Vagina (tissue), 2 donors: ENCODE data around the gene PDE4D. TPM values are rescaled to one million over a fixed set of nuclear protein-coding genes. Genes with fewer than 3 reads are reported as not detected.

Experiments used
- DNase-seq, 2 donors: peaks; one replicate each; pipeline ENCODE4 v3.0.0-alpha.2; 2017; ENCODE audit errors: extremely low spot score in 2 of 2
- H3K27ac ChIP-seq: fragments of 200-600 bp; sonication (generic); one replicate; pipeline ENCODE4 v1.5.1; 2019
- H3K27me3 ChIP-seq: fragments of 200-600 bp; sonication (generic); one replicate; pipeline ENCODE4 v1.5.1; 2019
- H3K36me3 ChIP-seq, 2 donors: fragments of 200-600 bp; sonication (generic); one replicate each; pipeline ENCODE4 v1.5.1; 2017 to 2019
- H3K4me1 ChIP-seq: fragments of 200-600 bp; sonication (generic); one replicate; pipeline ENCODE4 v1.5.1; 2019
- H3K4me3 ChIP-seq, 2 donors: fragments of 200-600 bp; sonication (generic); 1 replicate in 1 of 2; 2 replicates in 1 of 2; pipeline ENCODE4 v1.5.1; 2016 to 2019
- H3K9me3 ChIP-seq: fragments of 200-600 bp; sonication (generic); one replicate; pipeline ENCODE4 v1.5.1; 2019
- POLR2A ChIP-seq, 2 donors: fragments of 450-650 bp; IDR thresholded peaks; one replicate each; pipeline ENCODE4 v1.6.1; 2017; ENCODE audit warnings: antibody characterized with exemption in 2 of 2, mild to moderate bottlenecking in 2 of 2, moderate library complexity in 2 of 2
- POLR2AphosphoS5 ChIP-seq, 2 donors: sonication (generic); formaldehyde crosslinking; IDR thresholded peaks; one replicate each; pipeline ENCODE4 v1.9.0; 2017; ENCODE audit warnings: antibody characterized with exemption in 2 of 2, mild to moderate bottlenecking in 2 of 2, low read depth in 1 of 2; ENCODE audit not compliant: insufficient read depth in 1 of 2
- intact Hi-C: fragments of 100-400 bp; cut with DNase I; formaldehyde crosslinking; loops from one replicate; pipeline ENCODE4 v1.15.1; 2023
- total RNA-seq: library from RNA; depleted of rRNA; stranded (reverse); fragments of >200 nt; gene quantifications from one replicate; pipeline ENCODE4 v1.2.3, GENCODE V29; 2016
- TF ChIP-seq, protein P1 (sequence below), 3 experiments: fragments of 450-650 bp in 2 of 3; fragments of 200-600 bp in 1 of 3; sonication (generic) in 1 of 3; IDR thresholded peaks; one replicate each; pipeline ENCODE4 v1.5.1; 2017 to 2019; ENCODE audit warnings: antibody characterized with exemption in 3 of 3, mild to moderate bottlenecking in 2 of 3, moderate library complexity in 2 of 3

PDE4D gene
- total RNA-seq, 1 donor from 2014 or later: 86.9 TPM

- intact Hi-C loops: no loop called here
- peaks cover 7% of the 10 kb centered on the region for H3K4me1 ChIP-seq
- H3K27ac ChIP-seq: no peak overlapping the region
- no peak for DNase-seq
- H3K9me3 ChIP-seq: no peaks in the 10 kb centered on the region
- H3K27me3 ChIP-seq: no peaks in the 10 kb centered on the region
- no peak overlapping the region for H3K4me3 ChIP-seq
- TF ChIP-seq POLR2AphosphoS5 (IDR thresholded peaks at IDR 0.05; ENCODE audit: insufficient read depth in 1 of 2, low read depth in 1 of 2): no peak
- H3K36me3 ChIP-seq: no peaks in the 10 kb centered on the region
Measured at GRCh38 chr5:59521476-59521875, 372.1 kb downstream of the PDE4D start.

- no peaks in the 10 kb centered on the region for H3K36me3 ChIP-seq
- H3K27ac ChIP-seq: no peak overlapping the region
- intact Hi-C loops: no loop called here
- TF ChIP-seq, protein P1, sequence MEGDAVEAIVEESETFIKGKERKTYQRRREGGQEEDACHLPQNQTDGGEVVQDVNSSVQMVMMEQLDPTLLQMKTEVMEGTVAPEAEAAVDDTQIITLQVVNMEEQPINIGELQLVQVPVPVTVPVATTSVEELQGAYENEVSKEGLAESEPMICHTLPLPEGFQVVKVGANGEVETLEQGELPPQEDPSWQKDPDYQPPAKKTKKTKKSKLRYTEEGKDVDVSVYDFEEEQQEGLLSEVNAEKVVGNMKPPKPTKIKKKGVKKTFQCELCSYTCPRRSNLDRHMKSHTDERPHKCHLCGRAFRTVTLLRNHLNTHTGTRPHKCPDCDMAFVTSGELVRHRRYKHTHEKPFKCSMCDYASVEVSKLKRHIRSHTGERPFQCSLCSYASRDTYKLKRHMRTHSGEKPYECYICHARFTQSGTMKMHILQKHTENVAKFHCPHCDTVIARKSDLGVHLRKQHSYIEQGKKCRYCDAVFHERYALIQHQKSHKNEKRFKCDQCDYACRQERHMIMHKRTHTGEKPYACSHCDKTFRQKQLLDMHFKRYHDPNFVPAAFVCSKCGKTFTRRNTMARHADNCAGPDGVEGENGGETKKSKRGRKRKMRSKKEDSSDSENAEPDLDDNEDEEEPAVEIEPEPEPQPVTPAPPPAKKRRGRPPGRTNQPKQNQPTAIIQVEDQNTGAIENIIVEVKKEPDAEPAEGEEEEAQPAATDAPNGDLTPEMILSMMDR (IDR thresholded peaks at IDR 0.05): no peak
- TF ChIP-seq POLR2A (IDR thresholded peaks at IDR 0.05) (no peak), POLR2AphosphoS5 (IDR thresholded peaks at IDR 0.05; ENCODE audit: insufficient read depth in 1 of 2, low read depth in 1 of 2) (no peak)
- no peak overlapping the region for H3K4me3 ChIP-seq
- no peak for DNase-seq
- H3K9me3 ChIP-seq: no peaks in the 10 kb centered on the region
- H3K4me1 ChIP-seq: peaks cover 7% of the 10 kb centered on the region
- H3K27me3 ChIP-seq: no peaks in the 10 kb centered on the region
Measured at GRCh38 chr5:59519338-59519737, 374.2 kb downstream of the PDE4D start.

GRCh38 chr5:59517926-59518585 is 375.5 kb downstream of the PDE4D start:
- H3K27ac ChIP-seq: no peak overlapping the region
- no peaks in the 10 kb centered on the region for H3K9me3 ChIP-seq
- no peaks in the 10 kb centered on the region for H3K27me3 ChIP-seq
- TF ChIP-seq POLR2A (IDR thresholded peaks at IDR 0.05): no peak
- TF ChIP-seq POLR2AphosphoS5 (IDR thresholded peaks at IDR 0.05; ENCODE audit: insufficient read depth in 1 of 2, low read depth in 1 of 2): no peak
- TF ChIP-seq, protein P1 (IDR thresholded peaks at IDR 0.05): no peak
- no peak for DNase-seq
- intact Hi-C loops: no loop called here
- H3K4me1 ChIP-seq: peaks cover 7% of the 10 kb centered on the region
- no peaks in the 10 kb centered on the region for H3K36me3 ChIP-seq
- no peak overlapping the region for H3K4me3 ChIP-seq

DNA sequence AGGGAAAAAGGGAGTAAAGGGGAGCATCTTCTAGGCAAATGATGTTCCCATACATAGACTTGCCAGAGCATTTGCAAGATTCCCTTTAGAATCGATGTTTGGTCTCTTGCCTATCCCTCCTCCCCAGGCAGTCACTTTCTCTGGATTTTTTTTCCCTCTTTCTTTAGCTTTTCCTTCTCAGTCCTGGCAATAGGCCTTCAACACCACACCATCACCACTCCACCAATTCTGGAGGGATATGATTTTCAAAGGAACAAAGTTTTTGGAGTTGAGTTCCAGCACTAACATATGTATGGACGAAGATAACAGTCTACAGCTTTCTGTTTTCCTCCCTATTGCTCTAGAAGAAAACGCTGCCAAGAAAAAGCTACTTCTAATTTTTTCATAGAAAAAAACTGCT is 377.4 kb downstream of the PDE4D start:
- no peak overlapping the region for H3K4me3 ChIP-seq
- no peak overlapping the region for H3K27ac ChIP-seq
- H3K36me3 ChIP-seq: no peaks in the 10 kb centered on the region
- peaks cover 7% of the 10 kb centered on the region for H3K4me1 ChIP-seq
- H3K9me3 ChIP-seq: no peaks in the 10 kb centered on the region
- intact Hi-C loops: no loop called here
- DNase-seq: no peak
- TF ChIP-seq, protein P1 (IDR thresholded peaks at IDR 0.05): no peak
- TF ChIP-seq POLR2AphosphoS5 (IDR thresholded peaks at IDR 0.05; ENCODE audit: insufficient read depth in 1 of 2, low read depth in 1 of 2) (no peak), POLR2A (IDR thresholded peaks at IDR 0.05) (no peak)
- no peaks in the 10 kb centered on the region for H3K27me3 ChIP-seq

DNA sequence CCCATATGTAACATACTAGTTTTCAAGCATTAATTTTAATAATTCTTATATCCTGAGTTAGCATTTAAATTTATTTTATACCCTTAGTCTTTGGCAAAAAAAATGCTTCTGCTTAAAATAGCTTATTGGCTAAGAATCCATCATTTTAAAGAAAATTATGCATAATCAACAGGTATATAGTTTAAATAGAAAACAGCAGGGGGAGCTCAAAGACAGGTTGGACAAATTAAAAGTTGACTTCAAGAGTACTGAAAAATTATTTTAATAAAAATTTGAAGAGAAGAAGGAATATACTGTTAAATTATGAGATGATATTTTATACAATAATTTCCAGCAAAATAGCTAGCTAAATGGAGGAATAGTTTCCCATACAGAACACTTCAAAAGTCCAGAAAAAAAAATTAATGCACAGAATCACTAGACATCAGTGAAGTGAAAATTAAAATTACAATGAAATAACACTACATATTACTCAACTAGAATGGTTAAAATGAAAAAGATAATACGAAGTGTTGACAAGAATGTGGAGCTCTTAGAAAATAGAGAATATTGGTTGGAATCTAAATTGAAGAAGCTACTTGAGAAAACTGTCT is 387.1 kb downstream of the PDE4D start:
- TF ChIP-seq, protein P1 (IDR thresholded peaks at IDR 0.05): peak in 1 of 3 experiments; percentile 10
- no peak for TF ChIP-seq POLR2A (IDR thresholded peaks at IDR 0.05)
- Histone ChIP-seq H3K4me1 (no peaks in the 10 kb centered on the region), H3K9me3 (no peaks in the 10 kb centered on the region), H3K27ac (no peak overlapping the region), H3K27me3 (no peaks in the 10 kb centered on the region), H3K4me3 (no peak overlapping the region), H3K36me3 (no peaks in the 10 kb centered on the region)
- intact Hi-C loops: no loop called here
- DNase-seq: no peak
